ENCODE data around the gene MAEL.
A peak's percentile ranks its signal among the peaks of the same experiment; 100 is the strongest.

The MAEL gene

GRCh38 chr1:167000546-167000945 lies 11.5 kb downstream of the MAEL start:
- no peak for TF ChIP-seq CTCF (IDR thresholded peaks at IDR 0.05; ENCODE audit: insufficient read depth, low read depth, low read length, missing control alignments)
- H3K4me3 ChIP-seq (ENCODE audit: low read length): no peak overlapping the region

GRCh38 chr1:167002354-167002753 lies 13.3 kb downstream of the MAEL start:
- no peak overlapping the region for H3K4me3 ChIP-seq (ENCODE audit: low read length)
- no peak for TF ChIP-seq CTCF (IDR thresholded peaks at IDR 0.05; ENCODE audit: insufficient read depth, low read depth, low read length, missing control alignments)
- no peak for DNase-seq (ENCODE audit: low read depth)

More at GRCh38 chr1:167000546-167000945, 11.5 kb downstream of the MAEL start:
- no peak for DNase-seq (ENCODE audit: low read depth)

- H3K4me3 ChIP-seq (ENCODE audit: low read length): no peak overlapping the region
- no peak for TF ChIP-seq CTCF (IDR thresholded peaks at IDR 0.05; ENCODE audit: insufficient read depth, low read depth, low read length, missing control alignments)
- no peak for DNase-seq (ENCODE audit: low read depth)
These were observed 14.6 kb downstream of the MAEL start for GRCh38 chr1:167003711-167004110.

- DNase-seq (ENCODE audit: low read depth): no peak
- no peak for TF ChIP-seq CTCF (IDR thresholded peaks at IDR 0.05; ENCODE audit: insufficient read depth, low read depth, low read length, missing control alignments)
- H3K4me3 ChIP-seq (ENCODE audit: low read length): no peak overlapping the region
These were observed 22.6 kb downstream of the MAEL start for GRCh38 chr1:167011560-167012191.

GRCh38 chr1:167012570-167012969 lies 23.5 kb downstream of the MAEL start:
- no peak for TF ChIP-seq CTCF (IDR thresholded peaks at IDR 0.05; ENCODE audit: insufficient read depth, low read depth, low read length, missing control alignments)
- no peak overlapping the region for H3K4me3 ChIP-seq (ENCODE audit: low read length)
- no peak for DNase-seq (ENCODE audit: low read depth)

GRCh38 chr1:167013108-167013929 lies 24.2 kb downstream of the MAEL start:
- TF ChIP-seq CTCF (IDR thresholded peaks at IDR 0.05; ENCODE audit: insufficient read depth, low read depth, low read length, missing control alignments): no peak
- peak; percentile 83 for DNase-seq (ENCODE audit: low read depth)
- no peak overlapping the region for H3K4me3 ChIP-seq (ENCODE audit: low read length)
